ENCODE data around the gene SLC48A1.

Gene SLC48A1

GRCh38 chr12:47740606-47741339, 32.3 kb upstream of the SLC48A1 start:
- H3K4me3 ChIP-seq (ENCODE audit: low read depth, low read length, poor library complexity, severe bottlenecking) = peak overlapping the region; percentile 13
- H3K79me2 ChIP-seq (ENCODE audit: insufficient read depth, low read length) = no peaks in the 10 kb centered on the region
- no peaks in the 10 kb centered on the region for H3K9me3 ChIP-seq (ENCODE audit: low read length)
- H3K27me3 ChIP-seq (ENCODE audit: insufficient read depth, low read length) = no peaks in the 10 kb centered on the region
- no peaks in the 10 kb centered on the region for H3K36me3 ChIP-seq (ENCODE audit: insufficient read depth, low read length)
- H3K4me2 ChIP-seq (ENCODE audit: low read length) = peak overlapping the region; percentile 43; the same call in 1 of the 2 replicates
- TF ChIP-seq EZH2 (IDR thresholded peaks at IDR 0.05; ENCODE audit: borderline replicate concordance, low read length) = no peak
- no peak for TF ChIP-seq CTCF (IDR thresholded peaks at IDR 0.05; ENCODE audit: low read length)
- H3K4me1 ChIP-seq (ENCODE audit: insufficient read depth, low read length, severe bottlenecking) = peaks cover 23% of the 10 kb centered on the region
- peak overlapping the region; percentile 38 for H3K27ac ChIP-seq (ENCODE audit: low read depth, low read length, poor library complexity, severe bottlenecking)
- H3K9me2 ChIP-seq (ENCODE audit: low read depth, low read length) = no peaks in the 10 kb centered on the region
- peaks cover 5% of the 10 kb centered on the region; the same call in 1 of the 2 replicates for H3F3A ChIP-seq (ENCODE audit: insufficient read depth, low read length)
- no peak overlapping the region for H2AFZ ChIP-seq (ENCODE audit: low read length)
- H3K9ac ChIP-seq (ENCODE audit: low read length) = no peak overlapping the region; the same call in 1 of the 2 replicates
- no peaks in the 10 kb centered on the region for H4K20me1 ChIP-seq (ENCODE audit: insufficient read depth, low read length)

GRCh38 chr12:47741340-47741703, 31.7 kb upstream of the SLC48A1 start:
- no peaks in the 10 kb centered on the region for H3K27me3 ChIP-seq (ENCODE audit: insufficient read depth, low read length)
- no peaks in the 10 kb centered on the region for H3K79me2 ChIP-seq (ENCODE audit: insufficient read depth, low read length)
- H4K20me1 ChIP-seq (ENCODE audit: insufficient read depth, low read length) = no peaks in the 10 kb centered on the region
- no peak overlapping the region for H2AFZ ChIP-seq (ENCODE audit: low read length)
- peak overlapping the region; percentile 38 for H3K27ac ChIP-seq (ENCODE audit: low read depth, low read length, poor library complexity, severe bottlenecking)
- H3K4me2 ChIP-seq (ENCODE audit: low read length) = peak overlapping the region; percentile 43; the same call in 1 of the 2 replicates
- no peak overlapping the region for H3K4me3 ChIP-seq (ENCODE audit: low read depth, low read length, poor library complexity, severe bottlenecking)
- no peak overlapping the region for H3K9ac ChIP-seq (ENCODE audit: low read length)
- peaks cover 5% of the 10 kb centered on the region; the same call in 1 of the 2 replicates for H3F3A ChIP-seq (ENCODE audit: insufficient read depth, low read length)
- TF ChIP-seq CTCF (IDR thresholded peaks at IDR 0.05; ENCODE audit: low read length) (no peak), EZH2 (IDR thresholded peaks at IDR 0.05; ENCODE audit: borderline replicate concordance, low read length) (no peak)
- no peaks in the 10 kb centered on the region for H3K9me3 ChIP-seq (ENCODE audit: low read length)
- H3K4me1 ChIP-seq (ENCODE audit: insufficient read depth, low read length, severe bottlenecking) = peaks cover 23% of the 10 kb centered on the region
- H3K9me2 ChIP-seq (ENCODE audit: low read depth, low read length) = no peaks in the 10 kb centered on the region
- no peaks in the 10 kb centered on the region for H3K36me3 ChIP-seq (ENCODE audit: insufficient read depth, low read length)

- Histone ChIP-seq H3F3A (ENCODE audit: insufficient read depth, low read length) (peaks cover 5% of the 10 kb centered on the region; the same call in 1 of the 2 replicates), H4K20me1 (ENCODE audit: insufficient read depth, low read length) (no peaks in the 10 kb centered on the region), H3K27me3 (ENCODE audit: insufficient read depth, low read length) (no peaks in the 10 kb centered on the region), H3K36me3 (ENCODE audit: insufficient read depth, low read length) (no peaks in the 10 kb centered on the region), H3K27ac (ENCODE audit: low read depth, low read length, poor library complexity, severe bottlenecking) (no peak overlapping the region), H2AFZ (ENCODE audit: low read length) (no peak overlapping the region), H3K4me2 (ENCODE audit: low read length) (no peak overlapping the region), H3K9me3 (ENCODE audit: low read length) (no peaks in the 10 kb centered on the region), H3K4me3 (ENCODE audit: low read depth, low read length, poor library complexity, severe bottlenecking) (no peak overlapping the region), H3K4me1 (ENCODE audit: insufficient read depth, low read length, severe bottlenecking) (peaks cover 23% of the 10 kb centered on the region), H3K79me2 (ENCODE audit: insufficient read depth, low read length) (no peaks in the 10 kb centered on the region), H3K9ac (ENCODE audit: low read length) (no peak overlapping the region), H3K9me2 (ENCODE audit: low read depth, low read length) (no peaks in the 10 kb centered on the region)
- TF ChIP-seq EZH2 (IDR thresholded peaks at IDR 0.05; ENCODE audit: borderline replicate concordance, low read length) = no peak
- TF ChIP-seq CTCF (IDR thresholded peaks at IDR 0.05; ENCODE audit: low read length) = peak; percentile 96
These were observed 30.7 kb upstream of the SLC48A1 start for GRCh38 chr12:47742253-47742825.

All from OCI-LY1 (cell line).